Measurements from ENCODE around the gene LRRC43. TPM values are rescaled to one million over a fixed set of nuclear protein-coding genes. Genes with fewer than 3 reads are reported as not detected.

The LRRC43 gene
- total RNA-seq, 1 experiment from 2014 or later: 0.46 TPM

DNA sequence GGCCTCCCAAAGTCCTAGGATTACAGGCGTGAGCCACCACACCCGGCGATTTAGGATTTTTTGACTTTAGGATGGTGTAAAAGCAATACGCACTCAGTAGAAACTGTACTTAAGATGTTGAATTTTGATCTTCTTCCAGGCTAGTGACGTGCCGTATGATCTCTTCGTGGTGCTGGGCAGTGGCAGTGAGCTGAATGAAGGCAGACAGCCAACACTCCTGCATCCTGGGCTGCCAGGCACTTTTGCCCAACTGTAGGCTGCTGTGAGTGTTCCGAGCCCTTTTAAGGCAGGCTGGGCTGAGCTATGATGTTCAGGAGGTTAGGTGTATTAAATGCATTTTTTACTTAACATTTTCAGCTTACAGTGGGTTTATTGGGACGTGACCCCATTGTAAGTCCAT lies 30.2 kb upstream of the LRRC43 start:
- no peak overlapping the region for H2BK20ac ChIP-seq (ENCODE audit: low read depth, low read length, poor library complexity, severe bottlenecking)
- Mint-ChIP-seq H3K4me1 (peaks cover 11% of the 10 kb centered on the region in 2 experiments), H3K27ac (no peak overlapping the region; a peak in 1 of 7 replicates), H3K9me3 (no peaks in the 10 kb centered on the region; a peak in 1 of 5 replicates), H3K27me3 (ENCODE audit: low read depth) (no peaks in the 10 kb centered on the region), H3K4me3 (no peak overlapping the region), H3K36me3 (ENCODE audit: insufficient read depth in 1 of 3, low read depth in 3 of 3) (no peaks in the 10 kb centered on the region)
- no peak overlapping the region for H4K5ac ChIP-seq (ENCODE audit: insufficient read length, low read depth, low read length)
- H4K20me1 ChIP-seq (ENCODE audit: control insufficient read depth, insufficient read depth, insufficient read length): no peaks in the 10 kb centered on the region
- H4K8ac ChIP-seq (replicated peaks; ENCODE audit: insufficient read length, low read depth, low read length): no peak overlapping the region
- H2AK5ac ChIP-seq (ENCODE audit: insufficient read length, low read length): no peak overlapping the region
- no peak overlapping the region for H2BK120ac ChIP-seq (ENCODE audit: low read depth, low read length, poor library complexity, severe bottlenecking)
- H3K18ac ChIP-seq (ENCODE audit: insufficient read length, low read depth, low read length): no peak overlapping the region
- H2BK12ac ChIP-seq (ENCODE audit: insufficient read length, low read depth, low read length): no peak overlapping the region
- H3K9ac ChIP-seq (ENCODE audit: extremely low read depth, insufficient read length, low read length): no peak overlapping the region
- H3K27ac ChIP-seq (ENCODE audit: insufficient read length, low read depth, low read length): no peak overlapping the region
- no peak overlapping the region; the same call in 1 of the 2 replicates for H3K14ac ChIP-seq (ENCODE audit: insufficient read depth, low read length)
- no peaks in the 10 kb centered on the region for H3K9me3 ChIP-seq (ENCODE audit: control insufficient read depth, low read depth, low read length)
- H2AFZ ChIP-seq (ENCODE audit: low read length): no peak overlapping the region
- no peaks in the 10 kb centered on the region for H3K79me2 ChIP-seq (ENCODE audit: insufficient read depth, low read length)
- H3K4ac ChIP-seq (ENCODE audit: low read depth, low read length): no peak overlapping the region
- H3K4me2 ChIP-seq (ENCODE audit: insufficient read depth, insufficient read length, low read length): no peak overlapping the region
- H3T11ph ChIP-seq (ENCODE audit: low read length): no peak overlapping the region
- no peaks in the 10 kb centered on the region for H3K4me1 ChIP-seq (ENCODE audit: insufficient read depth, low read length)
- TF ChIP-seq, protein P1, sequence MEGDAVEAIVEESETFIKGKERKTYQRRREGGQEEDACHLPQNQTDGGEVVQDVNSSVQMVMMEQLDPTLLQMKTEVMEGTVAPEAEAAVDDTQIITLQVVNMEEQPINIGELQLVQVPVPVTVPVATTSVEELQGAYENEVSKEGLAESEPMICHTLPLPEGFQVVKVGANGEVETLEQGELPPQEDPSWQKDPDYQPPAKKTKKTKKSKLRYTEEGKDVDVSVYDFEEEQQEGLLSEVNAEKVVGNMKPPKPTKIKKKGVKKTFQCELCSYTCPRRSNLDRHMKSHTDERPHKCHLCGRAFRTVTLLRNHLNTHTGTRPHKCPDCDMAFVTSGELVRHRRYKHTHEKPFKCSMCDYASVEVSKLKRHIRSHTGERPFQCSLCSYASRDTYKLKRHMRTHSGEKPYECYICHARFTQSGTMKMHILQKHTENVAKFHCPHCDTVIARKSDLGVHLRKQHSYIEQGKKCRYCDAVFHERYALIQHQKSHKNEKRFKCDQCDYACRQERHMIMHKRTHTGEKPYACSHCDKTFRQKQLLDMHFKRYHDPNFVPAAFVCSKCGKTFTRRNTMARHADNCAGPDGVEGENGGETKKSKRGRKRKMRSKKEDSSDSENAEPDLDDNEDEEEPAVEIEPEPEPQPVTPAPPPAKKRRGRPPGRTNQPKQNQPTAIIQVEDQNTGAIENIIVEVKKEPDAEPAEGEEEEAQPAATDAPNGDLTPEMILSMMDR (conservative IDR thresholded peaks at IDR 0.05): no peak
- no peak for DNase-seq
- H4K91ac ChIP-seq (ENCODE audit: insufficient read length, low read depth, low read length): no peak overlapping the region
- no peak overlapping the region for H3K56ac ChIP-seq (ENCODE audit: insufficient read length, low read depth, low read length)
- no peaks in the 10 kb centered on the region for H3K79me1 ChIP-seq (ENCODE audit: insufficient read depth, low read depth, low read length, poor library complexity, severe bottlenecking)
- no peak overlapping the region for H3K23ac ChIP-seq (ENCODE audit: insufficient read length, low read depth, low read length)
- H2BK5ac ChIP-seq (ENCODE audit: insufficient read length, low read length): no peak overlapping the region
- no CpG with 5 or more reads among the region's 9 CpGs for WGBS (ENCODE audit: extremely low coverage, insufficient read length, low lambda C conversion rate)
- no peak overlapping the region for H2BK15ac ChIP-seq (ENCODE audit: low read depth, low read length)
- no peaks in the 10 kb centered on the region for H3K23me2 ChIP-seq (ENCODE audit: insufficient read length, low read depth, low read length, poor library complexity, severe bottlenecking)
- no peaks in the 10 kb centered on the region for H3K27me3 ChIP-seq (ENCODE audit: insufficient read depth, low read length)
